Measurements from ENCODE around the gene TAMALIN. TPM values are rescaled to one million over a fixed set of nuclear protein-coding genes. Genes with fewer than 3 reads are reported as not detected.
"Not testable (repeated sequence)": the region's sequence is repeated elsewhere in the genome, so short reads cannot be mapped to it uniquely, and the experiment has no call there.

Gene TAMALIN
- polyA plus RNA-seq (ENCODE audit: insufficient read length), result 20.7 TPM

- DNase-seq, result peak; percentile 83
Measured at GRCh38 chr12:52006726-52007157, at the start of gene TAMALIN. TAMALIN (plus strand) TSS chr12:52006946; CDS start chr12:52007020, 74 bp downstream.

DNA sequence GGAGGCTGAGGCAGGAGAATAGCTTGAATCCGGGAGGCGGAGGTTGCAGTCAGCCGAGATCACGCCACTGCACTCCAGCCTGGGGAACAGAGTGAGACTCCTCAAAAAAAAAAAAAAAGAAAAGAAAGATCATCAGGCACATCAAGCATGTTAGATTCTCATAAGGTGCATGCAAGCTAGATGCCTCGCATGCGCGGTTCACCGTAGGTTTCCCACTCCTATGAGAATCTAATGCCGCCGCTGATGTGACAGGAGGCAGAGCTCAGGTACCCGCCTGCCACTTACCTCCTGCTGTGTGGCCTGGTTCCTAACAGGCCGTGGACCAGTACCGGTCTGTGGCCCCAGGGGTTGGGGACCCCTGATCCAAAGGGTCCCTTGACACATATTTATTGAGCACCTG lies 48.2 kb upstream of the TAMALIN start:
- no peak for DNase-seq

GRCh38 chr12:51959211-51959610 lies 47.5 kb upstream of the TAMALIN start:
- DNase-seq, result no peak

- no peak for DNase-seq
Measured at GRCh38 chr12:51959921-51960320, 46.8 kb upstream of the TAMALIN start.

DNA sequence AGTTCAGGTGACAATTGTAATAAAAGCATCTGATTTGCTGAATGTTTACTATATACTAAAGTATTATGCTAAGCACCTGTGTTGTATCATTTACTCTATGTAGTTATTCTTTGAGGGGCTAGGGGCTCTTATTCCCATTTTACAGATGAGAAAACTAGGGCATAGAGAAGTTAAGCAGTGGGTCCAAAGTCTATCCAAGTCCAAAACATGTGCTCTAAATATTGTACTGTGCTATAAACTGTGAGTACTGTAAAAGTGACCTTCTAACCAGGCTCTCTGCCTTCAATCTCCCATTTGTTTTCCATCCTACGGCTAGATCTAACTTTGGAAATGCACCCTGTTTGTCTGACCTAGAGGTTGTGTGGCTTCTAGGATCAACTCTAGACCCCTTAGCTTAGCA lies 46.3 kb upstream of the TAMALIN start:
- no peak for DNase-seq

DNA sequence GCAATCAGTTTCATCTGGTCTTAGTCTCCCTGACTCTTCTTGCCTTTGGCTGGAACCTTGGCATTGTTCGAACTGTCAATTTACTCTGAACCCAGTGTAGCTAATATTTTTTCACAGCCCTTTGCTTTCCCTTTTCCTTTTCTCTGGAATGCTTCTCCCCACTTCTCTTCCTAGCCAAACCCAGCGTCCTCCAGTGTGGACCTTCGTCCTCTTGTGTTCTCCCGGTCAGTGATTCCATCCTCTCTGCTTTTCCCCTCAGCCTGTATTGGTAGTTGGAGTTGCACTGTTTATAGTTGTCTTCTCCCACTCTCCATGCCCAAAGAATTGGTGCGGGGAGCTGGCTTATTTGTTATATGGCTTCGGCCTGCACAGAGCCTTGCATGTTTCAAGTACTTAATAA lies 45.9 kb upstream of the TAMALIN start:
- DNase-seq, result no peak

GRCh38 chr12:51961834-51962233 lies 44.9 kb upstream of the TAMALIN start:
- DNase-seq, result no peak

DNA sequence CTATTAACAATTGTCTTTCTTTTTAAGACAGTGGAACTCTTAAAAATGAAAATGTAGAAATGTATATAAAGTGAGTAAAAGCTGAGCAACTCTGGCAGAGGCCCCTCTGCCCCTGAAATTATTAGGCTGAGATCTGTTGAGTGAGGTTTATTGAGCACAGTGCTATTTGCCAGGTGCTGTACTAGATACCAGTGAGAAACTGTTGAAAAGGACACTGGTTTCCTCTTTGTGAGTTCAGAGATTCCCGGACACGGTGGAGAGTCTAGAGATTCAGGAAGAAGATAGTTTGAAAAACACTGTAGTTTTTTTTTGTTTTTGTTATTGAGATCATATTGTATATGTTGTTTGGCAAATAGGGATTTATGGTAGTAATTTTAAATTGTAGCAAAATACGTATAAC lies 44.0 kb upstream of the TAMALIN start:
- no peak for DNase-seq

GRCh38 chr12:51963477-51963876 lies 43.3 kb upstream of the TAMALIN start:
- DNase-seq, result no peak

- DNase-seq, result no peak
Measured at GRCh38 chr12:51969643-51970042, 37.1 kb upstream of the TAMALIN start.

DNA sequence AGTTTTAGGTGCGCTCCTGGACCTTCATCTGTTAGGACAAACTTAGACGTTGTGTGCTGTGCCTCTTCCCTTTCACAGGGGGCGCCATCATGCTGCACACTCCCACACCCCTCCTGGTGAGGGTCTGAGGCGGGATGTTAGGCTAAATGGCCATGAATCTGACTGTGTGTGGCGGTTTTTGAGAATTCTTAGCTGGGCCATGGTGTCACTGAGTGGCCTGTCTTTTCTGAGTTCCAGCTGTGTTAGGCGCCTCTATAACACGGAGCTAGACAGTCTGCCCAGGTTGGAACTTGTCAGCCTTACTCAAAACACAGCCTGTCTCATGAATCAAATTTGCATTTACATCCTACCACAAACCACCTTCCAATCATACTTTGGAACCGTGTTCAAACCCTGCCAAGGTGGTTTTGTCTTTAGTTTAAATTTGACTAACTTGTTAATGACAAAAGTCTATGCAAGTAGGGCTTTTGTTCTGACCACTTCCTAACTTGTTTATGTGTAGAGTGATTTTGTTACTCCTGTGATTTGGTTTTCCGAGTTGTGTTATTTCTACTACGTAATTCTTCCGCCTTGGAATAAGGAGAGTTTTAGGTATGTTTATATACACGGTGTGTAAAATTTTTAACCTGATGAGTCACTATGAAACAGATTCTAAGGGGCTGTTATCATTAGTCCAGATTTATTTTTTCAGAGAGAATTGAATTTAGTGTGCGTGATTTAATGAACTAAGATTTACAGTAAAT lies 35.7 kb upstream of the TAMALIN start:
- DNase-seq, result no peak

DNA sequence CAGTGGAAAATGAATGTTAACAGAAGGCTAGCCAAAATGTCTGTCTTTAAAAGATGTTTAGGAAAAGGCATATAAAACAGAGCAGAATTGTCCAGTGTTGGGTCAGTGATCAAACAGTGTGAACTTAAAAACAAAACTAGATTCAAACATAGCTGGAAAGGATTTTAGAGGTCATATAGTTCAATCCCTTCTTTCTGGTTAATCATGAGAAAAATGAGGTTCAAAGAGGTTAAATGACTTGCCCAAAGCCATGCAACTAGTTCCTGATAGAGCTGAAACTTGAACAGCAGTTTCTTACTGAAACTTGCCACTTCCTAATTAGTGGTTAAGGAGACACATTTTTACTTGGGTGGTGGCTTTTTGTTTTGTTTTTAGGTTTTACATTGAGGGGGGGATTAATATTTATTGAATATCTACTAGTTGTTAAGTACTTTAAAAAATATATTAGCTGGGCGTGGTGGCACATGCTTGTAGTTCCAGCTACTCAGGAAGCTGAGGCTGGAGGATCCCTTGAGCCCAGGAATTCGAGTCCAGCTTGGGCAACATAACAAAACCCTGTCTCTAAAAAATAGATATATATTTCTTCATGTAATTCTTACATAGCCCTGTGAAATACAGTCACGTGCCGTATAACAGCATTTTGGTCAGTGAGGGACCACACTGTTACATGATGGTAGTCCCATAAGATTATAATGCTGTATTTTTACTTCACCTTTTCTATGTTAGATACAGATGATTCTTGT lies 34.9 kb upstream of the TAMALIN start:
- DNase-seq, result no peak

GRCh38 chr12:51972422-51972812 lies 34.3 kb upstream of the TAMALIN start:
- DNase-seq, result no peak

- no peak for DNase-seq
Measured at GRCh38 chr12:51972849-51973273, 33.9 kb upstream of the TAMALIN start.

DNA sequence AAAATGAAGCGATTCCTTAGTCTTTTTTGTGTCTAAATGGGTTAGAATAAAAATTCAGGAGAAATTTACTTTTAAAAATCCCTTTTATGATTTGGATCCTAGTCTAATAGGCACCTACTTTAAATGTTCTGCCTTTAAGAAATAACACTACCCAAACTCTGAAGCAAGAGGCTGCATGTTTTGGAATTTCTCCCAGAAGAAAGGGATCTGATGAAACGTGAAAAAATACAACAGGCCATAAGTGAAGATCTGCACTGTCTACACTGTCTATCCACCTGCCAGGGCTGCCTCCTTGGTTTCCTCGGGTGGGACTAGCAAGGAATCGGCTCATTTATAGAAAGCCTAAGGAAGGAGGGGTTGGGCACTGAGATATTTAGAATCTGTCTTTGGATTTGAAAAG lies 33.2 kb upstream of the TAMALIN start:
- no peak for DNase-seq

GRCh38 chr12:51974646-51975045 lies 32.1 kb upstream of the TAMALIN start:
- no peak for DNase-seq

GRCh38 chr12:51975196-51975595 lies 31.6 kb upstream of the TAMALIN start:
- DNase-seq, result no peak

DNA sequence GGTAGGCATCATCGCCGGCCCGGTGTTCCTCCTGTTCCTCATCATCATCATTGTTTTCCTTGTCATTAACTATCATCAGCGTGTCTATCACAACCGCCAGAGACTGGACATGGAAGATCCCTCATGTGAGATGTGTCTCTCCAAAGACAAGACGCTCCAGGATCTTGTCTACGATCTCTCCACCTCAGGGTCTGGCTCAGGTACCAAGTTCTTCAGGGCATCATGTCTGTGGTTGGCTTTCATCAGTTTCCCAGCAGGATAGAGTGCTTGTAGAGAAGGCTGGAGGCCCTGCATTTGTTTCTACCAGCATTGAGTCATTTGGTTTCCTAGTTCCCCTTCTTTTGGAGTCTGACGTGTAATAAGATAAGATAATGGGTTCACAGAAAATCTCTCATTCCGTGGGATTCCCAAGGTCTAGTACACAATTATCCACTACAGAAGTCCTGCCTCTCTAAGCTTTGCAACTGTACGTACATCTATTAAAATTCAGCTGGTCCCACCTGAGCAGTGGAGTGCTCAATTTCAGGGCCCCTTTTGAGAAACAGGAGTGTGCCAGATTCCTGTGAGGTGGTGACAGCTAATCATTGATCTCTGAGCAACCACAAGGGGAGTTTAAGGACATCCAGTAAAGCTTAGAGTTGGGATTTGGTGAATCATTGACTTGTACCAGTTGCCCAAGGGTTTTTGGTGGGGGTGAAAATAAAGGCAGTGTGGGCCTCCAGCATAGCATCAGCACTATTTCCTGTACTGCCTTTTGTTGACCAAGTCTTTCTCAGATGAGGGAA lies 30.2 kb upstream of the TAMALIN start:
- DNase-seq, result no peak

GRCh38 chr12:51977320-51977753 lies 29.4 kb upstream of the TAMALIN start:
- DNase-seq, result no peak

- DNase-seq, result not testable (repeated sequence)
Measured at GRCh38 chr12:51979306-51979705, 27.4 kb upstream of the TAMALIN start.

- peak; percentile 78 for DNase-seq
Measured at GRCh38 chr12:51980051-51980808, 26.5 kb upstream of the TAMALIN start.

GRCh38 chr12:51980809-51981127 lies 26.0 kb upstream of the TAMALIN start:
- no peak for DNase-seq

- DNase-seq, result no peak
Measured at GRCh38 chr12:51984657-51985056, 22.1 kb upstream of the TAMALIN start.

Measured in hindlimb muscle (tissue), 1 donor.